CD4-positive, CD25-positive, alpha-beta regulatory T cell (primary cell): ENCODE measurements around the gene NCF2. TPM values are rescaled to one million over a fixed set of nuclear protein-coding genes. Genes with fewer than 3 reads are reported as not detected.
A peak's percentile ranks its signal among the peaks of the same experiment; 100 is the strongest.

Source experiments
- ATAC-seq, 2 donors: fragments of 150-1000 bp; cut with Tn5 transposase; one replicate each; pipeline ENCODE4 v1.10.0; 2021; ENCODE audit warnings: low read depth in 2 of 2, moderate number of reproducible peaks in 2 of 2, moderate library complexity in 1 of 2
- DNase-seq, 3 donors: peaks; one replicate each; pipeline versions ENCODE4 v3.0.0 to v3.0.0-alpha.2; 2012 to 2022; ENCODE audit warnings: mixed read lengths in 1 of 3
- H3K27ac ChIP-seq: one replicate; pipeline ENCODE4 v1.7.0; 2013; ENCODE audit warnings: mild to moderate bottlenecking, low read length; ENCODE audit not compliant: insufficient read depth, poor library complexity, severe bottlenecking
- H3K27me3 ChIP-seq: one replicate; pipeline ENCODE4 v1.7.0; 2013; ENCODE audit warnings: low read length; ENCODE audit not compliant: control insufficient read depth, insufficient read depth
- H3K36me3 ChIP-seq: one replicate; pipeline ENCODE4 v1.7.0; 2013; ENCODE audit warnings: mild to moderate bottlenecking, low read length, moderate library complexity; ENCODE audit not compliant: control insufficient read depth, insufficient read depth
- H3K4me1 ChIP-seq: 2 replicates; pipeline ENCODE4 v1.7.0; 2013; ENCODE audit warnings: mild to moderate bottlenecking, low read length; ENCODE audit not compliant: insufficient read depth, control insufficient read depth, poor library complexity, severe bottlenecking
- H3K4me3 ChIP-seq: one replicate; pipeline ENCODE4 v1.7.0; 2013; ENCODE audit warnings: low read depth, mild to moderate bottlenecking, low read length, moderate library complexity
- H3K9me3 ChIP-seq, 2 experiments: 1 replicate in 1 of 2; 2 replicates in 1 of 2; pipeline ENCODE4 v1.7.0; 2013; ENCODE audit warnings: low read length in 2 of 2, mild to moderate bottlenecking in 1 of 2, moderate library complexity in 1 of 2; ENCODE audit not compliant: control insufficient read depth in 2 of 2
- H3K27ac Mint-ChIP-seq, 3 donors: one replicate each; pipeline ENCODE4 v1.8.0; 2020 to 2022; ENCODE audit warnings: mild to moderate bottlenecking in 3 of 3, mixed read lengths in 3 of 3, moderate library complexity in 2 of 3
- H3K27me3 Mint-ChIP-seq: one replicate; pipeline ENCODE4 v1.8.0; 2022; ENCODE audit warnings: mild to moderate bottlenecking, mixed read lengths
- H3K36me3 Mint-ChIP-seq: one replicate; pipeline ENCODE4 v1.8.0; 2020; ENCODE audit warnings: mixed read lengths
- H3K4me1 Mint-ChIP-seq, 4 donors: one replicate each; pipeline ENCODE4 v1.8.0; 2020 to 2022; ENCODE audit warnings: mixed read lengths in 4 of 4, mild to moderate bottlenecking in 1 of 4
- H3K4me3 Mint-ChIP-seq, 4 donors: one replicate each; pipeline ENCODE4 v1.8.0; 2020 to 2022; ENCODE audit warnings: mild to moderate bottlenecking in 4 of 4, mixed read lengths in 4 of 4, moderate library complexity in 3 of 4
- H3K9me3 Mint-ChIP-seq, 7 donors: one replicate each; pipeline ENCODE4 v1.8.0; 2020 to 2022; ENCODE audit warnings: mixed read lengths in 7 of 7, mild to moderate bottlenecking in 3 of 7, moderate library complexity in 2 of 7
- polyA plus RNA-seq, 4 donors: library from polyadenylated mRNA; unstranded; fragments of 300-500 nt; fragmentation: Illumina TruSeq; gene quantifications; one replicate each; pipeline ENCODE4 v1.2.3, GENCODE V29; 2021
- total RNA-seq: library from RNA; stranded (reverse); gene quantifications from one replicate; pipeline ENCODE4 v1.2.3, GENCODE V29; 2022

Gene NCF2
- total and polyA plus RNA-seq, 5 donors from 2014 or later, result 2.8 to 20.0 (median 7.8) TPM

- Histone ChIP-seq H3K27ac (no peak overlapping the region), H3K4me1 (no peaks in the 10 kb centered on the region), H3K9me3 (no peaks in the 10 kb centered on the region), H3K27me3 (no peaks in the 10 kb centered on the region), H3K36me3 (peaks cover 2% of the 10 kb centered on the region), H3K4me3 (no peak overlapping the region)
- Mint-ChIP-seq H3K27ac (peak overlapping the region in 1 of 3 donors; percentile 62), H3K4me1 (no peaks in the 10 kb centered on the region), H3K4me3 (no peak overlapping the region), H3K27me3 (no peaks in the 10 kb centered on the region), H3K9me3 (peaks cover 0 to 1% (median 0%) of the 10 kb centered on the region in 7 donors), H3K36me3 (no peaks in the 10 kb centered on the region)
- ATAC-seq (no peak), DNase-seq (no peak)
These were observed 25.0 kb downstream of the NCF2 start for GRCh38 chr1:183565261-183565660.

GRCh38 chr1:183562701-183563100 lies 27.6 kb downstream of the NCF2 start:
- Mint-ChIP-seq H3K27ac (no peak overlapping the region), H3K9me3 (peaks cover 0 to 1% (median 0%) of the 10 kb centered on the region in 7 donors), H3K4me1 (no peaks in the 10 kb centered on the region), H3K27me3 (no peaks in the 10 kb centered on the region), H3K4me3 (no peak overlapping the region), H3K36me3 (peaks cover 3% of the 10 kb centered on the region)
- no peaks in the 10 kb centered on the region for H3K9me3 ChIP-seq
- no peak overlapping the region for H3K4me3 ChIP-seq
- no peak overlapping the region for H3K27ac ChIP-seq
- peaks cover 2% of the 10 kb centered on the region for H3K36me3 ChIP-seq
- no peaks in the 10 kb centered on the region for H3K27me3 ChIP-seq
- no peaks in the 10 kb centered on the region for H3K4me1 ChIP-seq
- DNase-seq (no peak), ATAC-seq (no peak)

GRCh38 chr1:183559061-183559460 lies 31.2 kb downstream of the NCF2 start:
- Mint-ChIP-seq H3K27ac (no peak overlapping the region), H3K27me3 (no peaks in the 10 kb centered on the region), H3K4me1 (peaks cover 0 to 3% (median 0%) of the 10 kb centered on the region in 4 donors), H3K9me3 (peaks cover 0 to 1% (median 0%) of the 10 kb centered on the region in 7 donors), H3K36me3 (peaks cover 6% of the 10 kb centered on the region), H3K4me3 (no peak overlapping the region)
- H3K27ac ChIP-seq, result no peak overlapping the region
- DNase-seq, result no peak
- H3K36me3 ChIP-seq, result peaks cover 27% of the 10 kb centered on the region
- no peaks in the 10 kb centered on the region for H3K4me1 ChIP-seq
- ATAC-seq, result no peak
- H3K27me3 ChIP-seq, result no peaks in the 10 kb centered on the region
- no peaks in the 10 kb centered on the region for H3K9me3 ChIP-seq
- H3K4me3 ChIP-seq, result no peak overlapping the region

GRCh38 chr1:183554577-183554976 lies 35.7 kb downstream of the NCF2 start:
- DNase-seq (no peak), ATAC-seq (no peak)
- no peaks in the 10 kb centered on the region for H3K27me3 ChIP-seq
- H3K36me3 ChIP-seq, result peaks cover 64% of the 10 kb centered on the region
- no peak overlapping the region for H3K27ac ChIP-seq
- H3K4me1 ChIP-seq, result no peaks in the 10 kb centered on the region
- Mint-ChIP-seq H3K4me3 (no peak overlapping the region), H3K27ac (no peak overlapping the region), H3K9me3 (no peaks in the 10 kb centered on the region), H3K36me3 (peaks cover 34% of the 10 kb centered on the region), H3K27me3 (no peaks in the 10 kb centered on the region), H3K4me1 (peaks cover 0 to 5% (median 4%) of the 10 kb centered on the region in 4 donors)
- H3K4me3 ChIP-seq, result no peak overlapping the region
- no peaks in the 10 kb centered on the region for H3K9me3 ChIP-seq

GRCh38 chr1:183553764-183554163 lies 36.5 kb downstream of the NCF2 start:
- Histone ChIP-seq H3K27ac (no peak overlapping the region), H3K27me3 (no peaks in the 10 kb centered on the region), H3K4me1 (no peaks in the 10 kb centered on the region), H3K4me3 (no peak overlapping the region), H3K9me3 (no peaks in the 10 kb centered on the region), H3K36me3 (peaks cover 72% of the 10 kb centered on the region)
- no peaks in the 10 kb centered on the region for H3K27me3 Mint-ChIP-seq
- DNase-seq, result no peak
- peaks cover 0 to 5% (median 4%) of the 10 kb centered on the region in 4 donors for H3K4me1 Mint-ChIP-seq
- peak overlapping the region in 1 of 3 donors; percentile 80 for H3K27ac Mint-ChIP-seq
- peaks cover 33% of the 10 kb centered on the region for H3K36me3 Mint-ChIP-seq
- no peak overlapping the region for H3K4me3 Mint-ChIP-seq
- H3K9me3 Mint-ChIP-seq, result no peaks in the 10 kb centered on the region
- no peak for ATAC-seq

- Mint-ChIP-seq H3K4me3 (no peak overlapping the region), H3K36me3 (peaks cover 35% of the 10 kb centered on the region), H3K27ac (peak overlapping the region in 2 of 3 donors; percentile 56 to 80), H3K4me1 (peaks cover 0 to 5% (median 4%) of the 10 kb centered on the region in 4 donors), H3K9me3 (no peaks in the 10 kb centered on the region), H3K27me3 (no peaks in the 10 kb centered on the region)
- H3K27ac ChIP-seq, result no peak overlapping the region
- peaks cover 77% of the 10 kb centered on the region for H3K36me3 ChIP-seq
- DNase-seq (no peak), ATAC-seq (no peak)
- H3K4me1 ChIP-seq, result no peaks in the 10 kb centered on the region
- no peaks in the 10 kb centered on the region for H3K9me3 ChIP-seq
- no peak overlapping the region for H3K4me3 ChIP-seq
- H3K27me3 ChIP-seq, result no peaks in the 10 kb centered on the region
These were observed 36.9 kb downstream of the NCF2 start for GRCh38 chr1:183553331-183553730.

- Mint-ChIP-seq H3K9me3 (no peaks in the 10 kb centered on the region), H3K36me3 (peaks cover 35% of the 10 kb centered on the region), H3K4me1 (peaks cover 0 to 5% (median 4%) of the 10 kb centered on the region in 4 donors), H3K27me3 (no peaks in the 10 kb centered on the region), H3K4me3 (no peak overlapping the region), H3K27ac (peak overlapping the region in 2 of 3 donors; percentile 56 to 94)
- Histone ChIP-seq H3K9me3 (no peaks in the 10 kb centered on the region), H3K27ac (no peak overlapping the region), H3K27me3 (no peaks in the 10 kb centered on the region), H3K36me3 (peaks cover 81% of the 10 kb centered on the region), H3K4me1 (no peaks in the 10 kb centered on the region), H3K4me3 (no peak overlapping the region)
- DNase-seq (no peak), ATAC-seq (no peak)
These were observed 37.4 kb downstream of the NCF2 start for GRCh38 chr1:183552891-183553290.

- Mint-ChIP-seq H3K9me3 (no peaks in the 10 kb centered on the region), H3K27me3 (no peaks in the 10 kb centered on the region), H3K36me3 (peaks cover 35% of the 10 kb centered on the region), H3K4me1 (peaks cover 0 to 5% (median 4%) of the 10 kb centered on the region in 4 donors), H3K27ac (no peak overlapping the region), H3K4me3 (no peak overlapping the region)
- DNase-seq, result no peak
- Histone ChIP-seq H3K4me3 (no peak overlapping the region), H3K36me3 (peaks cover 85% of the 10 kb centered on the region), H3K9me3 (no peaks in the 10 kb centered on the region), H3K4me1 (no peaks in the 10 kb centered on the region), H3K27me3 (no peaks in the 10 kb centered on the region), H3K27ac (no peak overlapping the region)
- no peak for ATAC-seq
These were observed 37.8 kb downstream of the NCF2 start for GRCh38 chr1:183552441-183552840.
